Keratinocyte (primary cell): ENCODE data around the gene MMRN2.

Experiments used
- EZH2 ChIP-seq: IDR thresholded peaks from one replicate; pipeline ENCODE4 v1.6.1; 2012; ENCODE audit warnings: inconsistent platforms, mild to moderate bottlenecking, low read length, moderate library complexity
- TF ChIP-seq, protein P1 (sequence below), 3 experiments: IDR thresholded peaks in 1 of 3; conservative IDR thresholded peaks in 1 of 3; optimal IDR thresholded peaks in 1 of 3; 2 replicates in 2 of 3; 3 replicates in 1 of 3; pipeline versions ENCODE3 to v1.5.1; 2011; ENCODE audit warnings: low read length in 3 of 3, mild to moderate bottlenecking in 3 of 3, moderate library complexity in 2 of 3, control low read depth in 1 of 3, inconsistent platforms in 1 of 3; ENCODE audit not compliant: insufficient read depth in 2 of 3; ENCODE audit errors: extremely low read depth in 1 of 3

DNA sequence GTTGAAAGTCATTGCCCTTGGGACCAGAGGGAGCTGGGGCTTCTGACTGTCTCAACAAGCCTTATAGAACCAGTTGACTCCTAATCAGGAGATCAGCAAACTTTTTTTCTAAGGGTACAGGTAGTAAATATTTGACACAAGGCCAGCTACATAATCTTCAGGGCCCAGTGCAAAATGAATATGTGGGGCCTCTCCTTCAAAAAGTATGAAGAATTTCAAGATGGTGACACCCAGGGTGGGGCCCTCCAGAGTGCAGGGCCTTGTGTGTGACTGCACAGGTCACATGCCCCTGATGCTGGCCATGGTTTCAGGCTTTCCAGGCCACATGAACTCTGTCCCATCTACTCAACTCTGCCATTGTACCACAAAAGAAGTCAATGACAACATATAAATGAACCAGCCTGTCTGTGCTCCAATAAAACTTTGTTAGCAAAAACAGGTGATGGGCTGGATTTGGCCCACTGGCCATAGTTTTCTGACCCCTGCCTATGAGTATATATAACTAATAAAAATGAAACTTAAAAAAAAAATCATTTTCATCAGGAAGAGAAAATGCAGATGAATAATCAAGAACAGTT lies 6.1 kb downstream of the MMRN2 start:
- TF ChIP-seq, protein P1, sequence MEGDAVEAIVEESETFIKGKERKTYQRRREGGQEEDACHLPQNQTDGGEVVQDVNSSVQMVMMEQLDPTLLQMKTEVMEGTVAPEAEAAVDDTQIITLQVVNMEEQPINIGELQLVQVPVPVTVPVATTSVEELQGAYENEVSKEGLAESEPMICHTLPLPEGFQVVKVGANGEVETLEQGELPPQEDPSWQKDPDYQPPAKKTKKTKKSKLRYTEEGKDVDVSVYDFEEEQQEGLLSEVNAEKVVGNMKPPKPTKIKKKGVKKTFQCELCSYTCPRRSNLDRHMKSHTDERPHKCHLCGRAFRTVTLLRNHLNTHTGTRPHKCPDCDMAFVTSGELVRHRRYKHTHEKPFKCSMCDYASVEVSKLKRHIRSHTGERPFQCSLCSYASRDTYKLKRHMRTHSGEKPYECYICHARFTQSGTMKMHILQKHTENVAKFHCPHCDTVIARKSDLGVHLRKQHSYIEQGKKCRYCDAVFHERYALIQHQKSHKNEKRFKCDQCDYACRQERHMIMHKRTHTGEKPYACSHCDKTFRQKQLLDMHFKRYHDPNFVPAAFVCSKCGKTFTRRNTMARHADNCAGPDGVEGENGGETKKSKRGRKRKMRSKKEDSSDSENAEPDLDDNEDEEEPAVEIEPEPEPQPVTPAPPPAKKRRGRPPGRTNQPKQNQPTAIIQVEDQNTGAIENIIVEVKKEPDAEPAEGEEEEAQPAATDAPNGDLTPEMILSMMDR (optimal IDR thresholded peaks at IDR 0.05 in 1 of 3, IDR thresholded peaks at IDR 0.05 in 1 of 3, conservative IDR thresholded peaks at IDR 0.05 in 1 of 3; ENCODE audit: extremely low read depth in 1 of 3, insufficient read depth in 2 of 3, low read length in 3 of 3) = no peak
- TF ChIP-seq EZH2 = no peak
